ENCODE measurements around the gene TRAF3.

Gene TRAF3

DNA sequence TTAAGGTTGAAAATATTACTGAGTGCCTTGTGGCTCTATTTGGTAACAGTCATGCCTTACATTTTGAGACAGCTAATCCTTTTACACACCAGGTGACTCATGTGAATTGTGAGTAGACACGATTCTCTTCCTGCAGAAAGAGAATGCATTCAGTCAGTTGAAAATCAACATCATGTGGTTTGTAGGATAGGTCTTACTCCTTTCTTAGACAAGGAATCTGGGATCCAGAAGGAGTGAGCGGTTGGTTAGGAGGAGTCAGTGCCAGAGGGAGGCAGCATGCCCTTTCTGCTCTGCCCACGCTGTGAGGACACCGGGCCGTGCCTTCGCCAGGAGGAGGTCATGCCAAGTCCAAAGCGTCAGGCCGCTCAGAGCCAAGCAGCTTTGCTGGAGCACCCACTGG is 47.6 kb downstream of the TRAF3 start:
- peak; percentile 59 for ATAC-seq
- TF ChIP-seq CSDC2 (CRISPR knock-in tag; IDR thresholded peaks at IDR 0.05) (no peak), ZNF565 (CRISPR knock-in tag; conservative IDR thresholded peaks at IDR 0.05; ENCODE audit: low read depth) (no peak), ZNF8 (CRISPR knock-in tag; IDR thresholded peaks at IDR 0.05) (no peak), TCF4 (CRISPR knock-in tag; IDR thresholded peaks at IDR 0.05; ENCODE audit: borderline replicate concordance) (no peak), ISL1 (CRISPR knock-in tag; IDR thresholded peaks at IDR 0.05) (no peak), PPARA (CRISPR knock-in tag; IDR thresholded peaks at IDR 0.05; ENCODE audit: borderline replicate concordance) (no peak), ZC3H10 (CRISPR knock-in tag; IDR thresholded peaks at IDR 0.05) (no peak), ARNTL (CRISPR knock-in tag; IDR thresholded peaks at IDR 0.05; ENCODE audit: borderline replicate concordance, low read depth) (no peak), OSR1 (CRISPR knock-in tag; IDR thresholded peaks at IDR 0.05) (no peak), ZFP30 (CRISPR knock-in tag; IDR thresholded peaks at IDR 0.05) (no peak), ESRRG (CRISPR knock-in tag; IDR thresholded peaks at IDR 0.05) (no peak)
- TF ChIP-seq, protein P1, sequence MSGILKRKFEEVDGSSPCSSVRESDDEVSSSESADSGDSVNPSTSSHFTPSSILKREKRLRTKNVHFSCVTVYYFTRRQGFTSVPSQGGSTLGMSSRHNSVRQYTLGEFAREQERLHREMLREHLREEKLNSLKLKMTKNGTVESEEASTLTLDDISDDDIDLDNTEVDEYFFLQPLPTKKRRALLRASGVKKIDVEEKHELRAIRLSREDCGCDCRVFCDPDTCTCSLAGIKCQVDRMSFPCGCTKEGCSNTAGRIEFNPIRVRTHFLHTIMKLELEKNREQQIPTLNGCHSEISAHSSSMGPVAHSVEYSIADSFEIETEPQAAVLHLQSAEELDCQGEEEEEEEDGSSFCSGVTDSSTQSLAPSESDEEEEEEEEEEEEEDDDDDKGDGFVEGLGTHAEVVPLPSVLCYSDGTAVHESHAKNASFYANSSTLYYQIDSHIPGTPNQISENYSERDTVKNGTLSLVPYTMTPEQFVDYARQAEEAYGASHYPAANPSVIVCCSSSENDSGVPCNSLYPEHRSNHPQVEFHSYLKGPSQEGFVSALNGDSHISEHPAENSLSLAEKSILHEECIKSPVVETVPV (CRISPR knock-in tag; IDR thresholded peaks at IDR 0.05), result no peak
- TF ChIP-seq, protein P2, sequence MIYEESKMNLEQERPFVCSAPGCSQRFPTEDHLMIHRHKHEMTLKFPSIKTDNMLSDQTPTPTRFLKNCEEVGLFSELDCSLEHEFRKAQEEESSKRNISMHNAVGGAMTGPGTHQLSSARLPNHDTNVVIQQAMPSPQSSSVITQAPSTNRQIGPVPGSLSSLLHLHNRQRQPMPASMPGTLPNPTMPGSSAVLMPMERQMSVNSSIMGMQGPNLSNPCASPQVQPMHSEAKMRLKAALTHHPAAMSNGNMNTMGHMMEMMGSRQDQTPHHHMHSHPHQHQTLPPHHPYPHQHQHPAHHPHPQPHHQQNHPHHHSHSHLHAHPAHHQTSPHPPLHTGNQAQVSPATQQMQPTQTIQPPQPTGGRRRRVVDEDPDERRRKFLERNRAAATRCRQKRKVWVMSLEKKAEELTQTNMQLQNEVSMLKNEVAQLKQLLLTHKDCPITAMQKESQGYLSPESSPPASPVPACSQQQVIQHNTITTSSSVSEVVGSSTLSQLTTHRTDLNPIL (CRISPR knock-in tag; IDR thresholded peaks at IDR 0.05; ENCODE audit: low read depth), result no peak
- TF ChIP-seq, protein P3, sequence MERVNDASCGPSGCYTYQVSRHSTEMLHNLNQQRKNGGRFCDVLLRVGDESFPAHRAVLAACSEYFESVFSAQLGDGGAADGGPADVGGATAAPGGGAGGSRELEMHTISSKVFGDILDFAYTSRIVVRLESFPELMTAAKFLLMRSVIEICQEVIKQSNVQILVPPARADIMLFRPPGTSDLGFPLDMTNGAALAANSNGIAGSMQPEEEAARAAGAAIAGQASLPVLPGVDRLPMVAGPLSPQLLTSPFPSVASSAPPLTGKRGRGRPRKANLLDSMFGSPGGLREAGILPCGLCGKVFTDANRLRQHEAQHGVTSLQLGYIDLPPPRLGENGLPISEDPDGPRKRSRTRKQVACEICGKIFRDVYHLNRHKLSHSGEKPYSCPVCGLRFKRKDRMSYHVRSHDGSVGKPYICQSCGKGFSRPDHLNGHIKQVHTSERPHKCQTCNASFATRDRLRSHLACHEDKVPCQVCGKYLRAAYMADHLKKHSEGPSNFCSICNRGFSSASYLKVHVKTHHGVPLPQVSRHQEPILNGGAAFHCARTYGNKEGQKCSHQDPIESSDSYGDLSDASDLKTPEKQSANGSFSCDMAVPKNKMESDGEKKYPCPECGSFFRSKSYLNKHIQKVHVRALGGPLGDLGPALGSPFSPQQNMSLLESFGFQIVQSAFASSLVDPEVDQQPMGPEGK (CRISPR knock-in tag; IDR thresholded peaks at IDR 0.05; ENCODE audit: borderline replicate concordance), result no peak
- TF ChIP-seq, protein P4, sequence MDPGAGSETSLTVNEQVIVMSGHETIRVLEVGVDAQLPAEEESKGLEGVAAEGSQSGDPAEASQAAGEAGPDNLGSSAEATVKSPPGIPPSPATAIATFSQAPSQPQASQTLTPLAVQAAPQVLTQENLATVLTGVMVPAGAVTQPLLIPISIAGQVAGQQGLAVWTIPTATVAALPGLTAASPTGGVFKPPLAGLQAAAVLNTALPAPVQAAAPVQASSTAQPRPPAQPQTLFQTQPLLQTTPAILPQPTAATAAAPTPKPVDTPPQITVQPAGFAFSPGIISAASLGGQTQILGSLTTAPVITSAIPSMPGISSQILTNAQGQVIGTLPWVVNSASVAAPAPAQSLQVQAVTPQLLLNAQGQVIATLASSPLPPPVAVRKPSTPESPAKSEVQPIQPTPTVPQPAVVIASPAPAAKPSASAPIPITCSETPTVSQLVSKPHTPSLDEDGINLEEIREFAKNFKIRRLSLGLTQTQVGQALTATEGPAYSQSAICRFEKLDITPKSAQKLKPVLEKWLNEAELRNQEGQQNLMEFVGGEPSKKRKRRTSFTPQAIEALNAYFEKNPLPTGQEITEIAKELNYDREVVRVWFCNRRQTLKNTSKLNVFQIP (CRISPR knock-in tag; IDR thresholded peaks at IDR 0.05; ENCODE audit: borderline replicate concordance, low read depth), result no peak

DNA sequence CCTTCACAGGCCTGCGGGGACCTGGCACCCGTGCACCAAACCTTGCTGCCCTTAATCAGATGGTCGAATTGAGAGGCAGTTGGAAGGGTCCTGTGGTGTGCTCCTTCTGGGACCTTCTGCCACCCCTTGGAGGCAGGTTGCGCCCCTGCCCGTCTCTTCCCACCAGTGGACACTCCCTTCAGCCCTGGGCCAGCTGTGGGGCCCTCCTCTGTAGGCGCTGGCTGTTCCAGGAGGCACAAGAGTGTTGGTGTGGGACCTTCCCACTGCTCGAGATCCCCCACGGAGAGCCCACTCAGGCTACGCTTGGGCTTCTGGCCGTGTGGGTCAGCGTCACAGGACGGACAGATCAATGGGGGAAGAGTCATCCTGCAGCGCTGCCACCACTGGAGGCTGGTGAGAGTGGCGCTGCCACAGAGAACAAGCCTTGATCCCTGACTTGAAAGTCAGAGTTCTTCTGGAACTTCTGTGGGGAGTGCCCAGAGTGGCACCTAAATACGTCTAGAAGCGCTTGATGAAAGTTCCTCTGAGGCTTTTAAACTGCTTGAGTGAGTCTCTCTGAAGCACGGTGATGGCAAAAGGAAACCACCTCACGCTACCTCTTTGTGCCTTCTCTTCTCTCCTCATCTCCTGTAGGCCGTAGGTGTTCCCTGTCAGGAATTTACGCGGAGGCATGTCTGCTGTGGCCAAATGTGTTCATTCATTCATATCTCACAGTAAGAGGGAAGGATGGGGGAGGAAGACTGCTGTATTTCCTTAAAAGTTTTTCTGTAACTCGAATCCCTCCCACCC is 48.3 kb downstream of the TRAF3 start:
- no peak for ATAC-seq

DNA sequence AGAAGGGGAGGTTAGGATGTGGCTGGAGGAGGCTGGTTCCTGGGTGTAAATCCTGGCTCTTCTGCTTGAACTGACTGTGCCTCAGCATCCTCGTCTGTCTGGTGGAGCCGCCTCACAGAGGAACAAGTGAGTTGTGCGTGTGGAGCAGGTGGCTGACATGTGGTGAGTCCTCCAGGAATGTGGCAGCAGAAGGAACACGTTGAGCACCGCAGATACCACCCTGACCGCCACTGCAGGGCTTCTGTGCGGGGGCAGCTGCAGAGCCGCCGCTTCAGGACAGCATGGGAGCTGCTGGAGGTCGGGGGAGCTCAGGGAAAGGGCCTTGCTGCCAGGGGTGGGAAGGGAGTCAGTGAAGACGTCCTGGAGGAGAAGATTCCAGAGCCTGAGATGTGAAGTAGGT is 48.9 kb downstream of the TRAF3 start:
- ATAC-seq, result no peak

More for the DNA sequence above, 48.3 kb downstream of the TRAF3 start:
- TF ChIP-seq ZC3H10 (CRISPR knock-in tag; IDR thresholded peaks at IDR 0.05) (no peak), ZFP3 (CRISPR knock-in tag; IDR thresholded peaks at IDR 0.05) (no peak), GLIS3 (CRISPR knock-in tag; IDR thresholded peaks at IDR 0.05) (no peak), ZNF70 (CRISPR knock-in tag; IDR thresholded peaks at IDR 0.05) (no peak), PPARA (CRISPR knock-in tag; IDR thresholded peaks at IDR 0.05; ENCODE audit: borderline replicate concordance) (no peak)
- TF ChIP-seq, protein P4 (CRISPR knock-in tag; IDR thresholded peaks at IDR 0.05; ENCODE audit: borderline replicate concordance, low read depth), result no peak

More for the DNA sequence above, 48.9 kb downstream of the TRAF3 start:
- no peak for TF ChIP-seq ESRRG (CRISPR knock-in tag; IDR thresholded peaks at IDR 0.05)
- TF ChIP-seq, protein P1 (CRISPR knock-in tag; IDR thresholded peaks at IDR 0.05), result no peak
- TF ChIP-seq ZNF8 (CRISPR knock-in tag; IDR thresholded peaks at IDR 0.05), result no peak

All from SK-N-SH treated with all-trans-retinoic acid at 6 μM for 48 hours (cell line).